ENCODE measurements around the gene SHB. TPM values are rescaled to one million over a fixed set of nuclear protein-coding genes. Genes with fewer than 3 reads are reported as not detected.
"Not testable (repeated sequence)": the region's sequence is repeated elsewhere in the genome, so short reads cannot be mapped to it uniquely, and the experiment has no call there.

Gene SHB
- total RNA-seq, 1 donor from 2014 or later = 18.5 TPM

- no peak overlapping the region for H3K4me3 Mint-ChIP-seq (ENCODE audit: unreplicated experiment)
- peaks cover 13% of the 10 kb centered on the region for H3K36me3 Mint-ChIP-seq (ENCODE audit: low read depth, unreplicated experiment)
- no peaks in the 10 kb centered on the region for H3K9me3 Mint-ChIP-seq (ENCODE audit: unreplicated experiment)
- H3K4me1 Mint-ChIP-seq (ENCODE audit: unreplicated experiment) = no peaks in the 10 kb centered on the region
- DNase-seq (ENCODE audit: low spot score) = no peak
- H3K27ac Mint-ChIP-seq (ENCODE audit: unreplicated experiment) = no peak overlapping the region
- no peak for TF ChIP-seq CTCF (IDR thresholded peaks at IDR 0.05; ENCODE audit: unreplicated experiment)
- peaks cover 6% of the 10 kb centered on the region for H3K27me3 Mint-ChIP-seq (ENCODE audit: unreplicated experiment)
Observed at GRCh38 chr9:37966412-37967013, 102.5 kb downstream of the SHB start.

- H3K36me3 Mint-ChIP-seq (ENCODE audit: low read depth, unreplicated experiment) = peaks cover 19% of the 10 kb centered on the region
- H3K4me3 Mint-ChIP-seq (ENCODE audit: unreplicated experiment); DNase-seq (ENCODE audit: low spot score); H3K4me1 Mint-ChIP-seq (ENCODE audit: unreplicated experiment); H3K9me3 Mint-ChIP-seq (ENCODE audit: unreplicated experiment); H3K27ac Mint-ChIP-seq (ENCODE audit: unreplicated experiment); H3K27me3 Mint-ChIP-seq (ENCODE audit: unreplicated experiment): not testable (repeated sequence)
Observed at GRCh38 chr9:37965676-37966345, 103.2 kb downstream of the SHB start.

GRCh38 chr9:37965116-37965515 lies 103.9 kb downstream of the SHB start:
- DNase-seq (ENCODE audit: low spot score) = no peak
- Mint-ChIP-seq H3K27me3 (ENCODE audit: unreplicated experiment) (peaks cover 4% of the 10 kb centered on the region), H3K9me3 (ENCODE audit: unreplicated experiment) (no peaks in the 10 kb centered on the region), H3K27ac (ENCODE audit: unreplicated experiment) (no peak overlapping the region), H3K36me3 (ENCODE audit: low read depth, unreplicated experiment) (peaks cover 19% of the 10 kb centered on the region), H3K4me3 (ENCODE audit: unreplicated experiment) (no peak overlapping the region), H3K4me1 (ENCODE audit: unreplicated experiment) (no peaks in the 10 kb centered on the region)
- no peak for TF ChIP-seq CTCF (IDR thresholded peaks at IDR 0.05; ENCODE audit: unreplicated experiment)

DNA sequence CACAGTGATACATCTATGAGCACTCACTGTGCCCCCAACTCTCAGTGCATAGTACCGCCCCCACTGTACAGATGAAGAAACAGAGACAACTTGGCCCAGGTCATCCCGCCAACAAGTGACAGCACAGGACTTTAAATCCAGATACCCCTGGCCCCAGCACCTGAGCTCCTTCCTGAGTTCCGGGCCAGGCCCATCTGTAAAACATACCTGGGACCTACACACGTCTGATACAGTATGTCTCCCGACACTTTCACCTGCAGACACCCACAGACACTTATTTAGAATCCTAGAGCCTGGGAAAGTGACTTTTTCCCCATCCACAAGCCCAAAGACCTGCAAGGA lies 104.3 kb downstream of the SHB start:
- H3K36me3 Mint-ChIP-seq (ENCODE audit: low read depth, unreplicated experiment) = peaks cover 23% of the 10 kb centered on the region

DNA sequence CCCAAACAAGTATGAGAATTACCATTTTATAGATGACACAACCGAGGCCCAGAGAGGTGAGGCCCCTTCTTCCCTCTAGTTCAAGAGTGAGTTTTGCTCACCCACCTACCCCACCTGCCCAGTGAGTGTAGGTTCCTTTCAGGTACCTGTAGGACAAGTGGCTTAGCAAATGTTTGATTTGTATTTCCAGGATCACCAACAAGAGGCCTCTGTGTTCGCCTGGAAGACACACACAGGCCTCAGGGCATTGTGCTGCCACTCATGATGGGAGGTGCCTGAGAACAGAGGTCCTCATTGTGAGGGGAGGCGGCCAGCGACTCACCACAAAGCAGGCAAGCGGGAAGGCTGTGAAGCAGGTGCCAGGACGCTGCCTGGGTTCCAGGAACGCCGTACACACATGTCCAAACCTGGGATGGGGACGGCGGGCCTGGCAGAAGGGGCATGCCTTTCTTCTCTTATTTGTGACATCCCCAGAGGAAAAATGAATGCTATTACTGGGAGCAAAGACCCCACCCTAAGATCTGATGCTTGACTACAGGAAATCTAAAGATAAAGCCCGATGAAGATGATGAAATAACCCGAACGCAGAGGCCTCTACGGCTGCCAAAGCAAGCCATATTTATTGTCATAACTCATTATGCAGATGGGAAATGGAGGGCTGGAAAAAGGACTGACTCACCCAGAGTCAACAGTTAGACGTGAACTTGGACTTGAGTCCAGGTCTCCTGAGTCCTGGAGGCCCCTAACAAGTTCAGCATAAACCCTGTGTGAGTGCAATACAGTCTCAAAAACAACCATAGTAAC lies 104.9 kb downstream of the SHB start:
- DNase-seq (ENCODE audit: low spot score) = no peak
- Mint-ChIP-seq H3K27ac (ENCODE audit: unreplicated experiment) (no peak overlapping the region), H3K4me1 (ENCODE audit: unreplicated experiment) (no peaks in the 10 kb centered on the region), H3K27me3 (ENCODE audit: unreplicated experiment) (peaks cover 6% of the 10 kb centered on the region), H3K9me3 (ENCODE audit: unreplicated experiment) (no peaks in the 10 kb centered on the region), H3K4me3 (ENCODE audit: unreplicated experiment) (no peak overlapping the region), H3K36me3 (ENCODE audit: low read depth, unreplicated experiment) (peaks cover 24% of the 10 kb centered on the region)
- TF ChIP-seq CTCF (IDR thresholded peaks at IDR 0.05; ENCODE audit: unreplicated experiment) = no peak

More for the DNA sequence above, 104.3 kb downstream of the SHB start:
- no peak for TF ChIP-seq CTCF (IDR thresholded peaks at IDR 0.05; ENCODE audit: unreplicated experiment)
- Mint-ChIP-seq H3K9me3 (ENCODE audit: unreplicated experiment) (no peaks in the 10 kb centered on the region), H3K4me3 (ENCODE audit: unreplicated experiment) (no peak overlapping the region), H3K27me3 (ENCODE audit: unreplicated experiment) (peaks cover 5% of the 10 kb centered on the region), H3K4me1 (ENCODE audit: unreplicated experiment) (no peaks in the 10 kb centered on the region), H3K27ac (ENCODE audit: unreplicated experiment) (no peak overlapping the region)
- DNase-seq (ENCODE audit: low spot score) = no peak
